Cerebellar cortex (tissue), 1 donor: ENCODE measurements around the gene DAB1.

Experiments
- DNase-seq: peaks from one replicate; pipeline ENCODE4 v3.0.0-alpha.2; 2015; ENCODE audit warnings: low spot score

Gene DAB1

DNA sequence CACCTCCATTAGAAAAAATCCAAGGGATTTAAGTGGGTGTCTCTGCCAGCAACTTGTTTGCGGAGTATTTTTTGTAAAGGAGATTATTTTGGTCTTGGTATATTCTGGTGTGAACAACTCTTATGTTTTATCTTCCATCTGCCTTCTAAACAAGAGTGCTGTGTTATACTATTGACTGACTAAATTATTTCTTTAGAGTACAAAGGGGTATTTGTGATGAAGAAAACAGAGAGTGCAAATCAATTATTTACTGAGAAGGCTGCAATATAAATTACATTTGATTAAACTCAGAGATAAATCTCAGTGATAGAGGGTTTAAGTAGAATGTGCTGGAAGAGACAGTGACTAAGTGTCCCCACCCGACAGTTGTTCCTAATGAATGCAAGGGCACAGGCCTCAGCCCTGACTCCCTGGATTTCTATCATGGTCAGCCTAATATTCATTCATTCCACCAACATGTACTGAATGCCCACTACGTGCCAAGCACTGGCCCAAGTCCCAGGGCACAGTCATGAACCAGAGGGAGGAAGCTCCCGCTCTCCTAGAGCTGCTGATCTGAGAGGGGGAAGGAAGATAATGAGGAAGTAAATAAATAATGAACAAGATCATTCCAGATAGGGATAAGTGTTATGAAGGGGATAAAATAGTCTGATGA, 261.1 kb downstream of the DAB1 start:
- DNase-seq: peak; percentile 91

DNA sequence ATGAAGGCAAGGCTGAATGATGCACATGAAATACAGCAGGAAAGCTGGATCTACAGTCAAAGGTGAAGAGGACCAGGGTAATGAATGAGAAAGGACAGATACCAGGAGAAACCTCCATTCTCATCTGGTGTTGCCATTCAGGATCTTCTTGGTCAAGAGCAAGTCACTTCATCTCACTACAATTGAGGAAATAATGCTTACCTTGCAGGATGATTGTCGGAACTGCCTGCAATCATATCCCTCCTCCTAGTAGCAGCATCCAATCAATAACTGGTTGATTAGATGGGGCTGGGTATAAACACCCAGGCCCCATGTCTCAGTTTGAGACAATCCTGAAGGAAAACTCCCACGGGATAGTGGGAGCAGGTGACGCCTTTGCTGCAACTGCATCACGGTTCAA, 263.3 kb downstream of the DAB1 start:
- DNase-seq: no peak

DNA sequence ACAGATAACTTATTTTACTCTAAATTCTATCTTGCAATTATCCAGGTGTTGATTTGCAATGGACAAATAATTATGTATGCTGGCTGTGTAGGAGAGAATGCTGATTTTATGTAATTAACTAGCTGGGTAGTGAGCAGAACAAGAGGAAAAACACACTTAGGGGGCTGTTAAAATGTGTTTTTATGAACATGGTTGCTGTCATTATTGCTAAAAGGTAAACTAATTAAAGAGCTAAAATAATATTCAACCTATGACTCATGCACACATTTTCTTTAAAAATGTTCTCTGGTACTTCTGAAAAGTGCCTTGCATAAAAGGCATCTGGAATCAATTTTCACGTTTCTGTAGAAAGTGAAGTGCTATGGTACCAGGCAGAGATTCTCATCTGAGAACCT, 265.3 kb downstream of the DAB1 start:
- DNase-seq: no peak

DNA sequence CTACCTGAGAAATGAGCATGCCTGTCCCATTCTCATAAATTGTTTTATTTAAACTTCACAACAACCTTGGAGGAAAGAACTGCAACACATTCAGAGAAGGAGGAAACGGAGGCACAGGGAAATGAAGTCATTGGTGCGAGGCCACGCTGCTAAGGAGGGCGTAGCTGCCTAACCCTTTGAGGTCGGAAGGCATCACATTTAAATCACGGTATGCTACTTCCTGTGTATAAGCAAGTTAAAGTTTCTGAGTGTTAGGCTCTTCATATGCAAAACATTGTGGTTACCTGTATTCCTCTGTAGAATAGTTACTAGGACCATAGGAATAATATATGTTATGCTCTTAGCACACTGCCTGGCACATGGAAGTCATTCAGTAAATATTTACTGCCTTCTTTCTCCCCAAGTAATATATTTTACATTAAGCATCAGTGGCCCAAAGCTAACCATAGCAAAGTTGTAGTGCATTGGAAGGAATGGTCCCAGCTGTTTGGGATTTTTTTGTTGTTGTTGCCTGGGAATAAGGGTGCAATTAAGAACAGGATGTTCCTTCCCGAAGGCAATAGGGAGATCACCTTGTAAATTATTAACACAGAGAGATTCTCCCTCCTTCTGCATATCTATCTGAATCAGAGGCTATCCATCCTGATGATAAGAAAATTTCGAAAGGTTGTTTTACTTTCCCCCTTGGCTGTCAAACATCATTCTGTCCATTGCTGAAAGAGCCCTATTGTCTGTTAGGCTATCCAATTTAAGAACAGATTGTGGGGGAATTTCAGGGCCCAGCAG, 265.8 kb downstream of the DAB1 start:
- DNase-seq: no peak

DNA sequence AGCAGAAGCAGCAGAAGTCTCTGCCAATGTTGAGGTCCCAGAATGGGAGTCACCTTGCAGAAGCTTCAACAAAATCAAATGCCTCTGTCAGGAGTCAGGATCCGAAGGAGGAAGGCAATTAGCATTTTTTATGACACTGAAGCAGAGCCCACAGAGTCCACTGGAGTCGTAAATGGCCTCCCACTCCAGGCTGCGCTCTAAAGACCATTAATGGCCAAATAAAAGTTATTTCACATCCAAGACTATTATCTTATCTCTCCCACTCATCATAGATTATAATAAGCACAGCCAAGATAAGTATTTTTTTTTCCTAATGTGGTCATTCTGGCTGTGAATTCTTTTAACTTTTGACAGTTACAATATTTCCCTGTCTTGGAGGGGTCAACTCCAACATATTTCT, 267.0 kb downstream of the DAB1 start:
- DNase-seq: no peak

DNA sequence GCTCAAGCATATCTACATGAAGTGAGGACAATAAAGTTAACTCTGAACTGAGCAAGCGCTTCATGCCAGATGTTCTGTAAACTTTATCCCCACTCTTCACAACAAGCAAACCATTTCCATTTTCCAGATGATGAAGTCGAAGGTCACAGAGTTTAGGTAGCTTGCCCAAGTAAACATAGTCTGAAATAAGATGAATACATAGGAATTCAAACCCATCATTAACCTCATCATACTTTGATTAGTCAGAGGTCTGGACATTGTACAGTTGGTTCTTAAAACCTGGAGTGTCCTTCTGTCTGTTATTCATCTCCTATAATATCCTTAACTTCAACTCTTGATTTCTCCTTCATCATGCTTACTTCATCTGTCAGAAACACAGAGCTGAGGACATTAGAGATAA, 277.8 kb downstream of the DAB1 start:
- DNase-seq: no peak

DNA sequence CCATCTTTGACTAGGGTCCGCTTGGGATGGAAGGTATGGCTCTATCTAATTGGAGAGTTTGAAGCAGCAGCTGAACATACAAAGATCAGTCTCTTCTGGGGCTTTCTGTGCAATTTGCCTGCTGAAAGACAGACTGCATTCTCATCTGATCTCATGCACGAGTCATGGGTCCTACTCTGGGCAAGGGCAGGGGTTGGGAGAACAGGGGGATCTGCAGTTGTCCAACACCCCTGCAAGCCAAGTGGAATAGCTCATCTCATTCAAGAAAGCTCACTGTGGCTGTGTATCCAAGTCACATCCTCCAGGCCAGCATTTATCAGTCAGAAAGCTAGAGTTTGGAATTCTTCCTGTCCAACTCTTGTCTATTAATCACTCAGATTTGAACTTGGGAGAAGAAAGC, 280.9 kb downstream of the DAB1 start:
- no peak for DNase-seq

DNA sequence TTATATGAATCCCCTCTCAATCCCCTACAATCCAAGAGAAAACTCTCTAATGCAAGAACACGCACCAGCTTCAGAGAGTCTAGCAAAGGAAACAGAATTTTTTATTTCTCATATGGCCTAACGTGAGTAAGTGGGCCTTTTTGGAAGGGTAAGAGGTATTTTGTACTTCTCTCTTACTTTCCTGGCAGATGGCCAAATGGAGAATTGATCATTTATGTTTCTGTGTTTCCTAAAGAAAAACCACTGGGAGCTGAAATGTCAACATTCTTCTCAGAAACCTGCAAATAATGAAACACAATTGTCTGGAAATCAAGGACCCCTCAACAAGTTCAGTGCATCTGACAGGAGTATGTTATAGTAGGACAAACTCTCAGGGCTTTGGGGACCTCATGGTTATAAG, 281.7 kb downstream of the DAB1 start:
- DNase-seq: no peak

DNA sequence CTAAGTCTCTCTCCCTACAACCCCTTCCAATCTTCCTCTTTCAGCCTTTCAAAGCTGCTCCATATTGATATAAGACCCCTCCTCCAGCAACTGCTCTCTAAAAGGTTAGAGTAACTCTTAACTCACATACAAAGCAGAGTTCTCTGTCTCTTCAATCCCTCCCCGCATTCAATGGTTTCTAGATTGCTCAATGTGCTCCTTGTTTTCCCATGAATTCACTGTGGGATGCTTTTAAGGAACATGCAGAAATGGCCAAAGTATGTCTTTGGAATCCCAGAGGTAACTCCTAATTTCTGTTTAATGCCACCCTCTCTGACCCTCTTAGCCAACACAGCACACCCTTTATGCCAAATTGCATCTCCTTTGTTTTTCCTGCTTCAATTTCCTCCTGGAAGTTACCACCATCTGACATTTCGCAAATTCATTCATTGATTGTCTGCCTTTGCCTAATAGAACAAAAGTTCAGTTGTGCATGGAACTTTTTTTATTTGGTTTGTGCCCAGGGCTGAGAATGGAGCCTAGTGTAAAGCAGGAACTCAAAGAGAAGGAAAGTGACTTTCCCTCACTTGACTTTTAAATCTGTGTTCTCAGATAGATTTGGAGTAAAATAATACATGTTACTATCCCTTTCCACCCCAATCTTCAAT, 285.3 kb downstream of the DAB1 start:
- no peak for DNase-seq

DNA sequence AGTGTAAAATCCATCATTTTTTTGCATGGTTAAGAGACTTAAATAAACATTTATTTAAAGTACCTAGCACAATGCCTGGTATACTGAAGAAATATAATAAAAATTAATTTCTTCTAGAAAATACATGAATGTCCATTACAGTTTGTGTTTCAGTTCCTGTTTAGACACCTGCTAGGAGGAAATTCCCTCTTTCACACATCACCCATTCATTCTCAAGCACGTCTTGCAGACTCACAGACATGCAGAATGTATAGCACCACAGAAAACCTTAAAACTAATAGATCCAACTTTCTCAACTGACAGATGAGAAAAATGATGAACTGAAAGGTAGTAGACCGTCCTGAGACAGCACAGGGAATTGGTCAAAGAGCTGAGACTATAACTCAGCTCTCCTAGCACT, 285.9 kb downstream of the DAB1 start:
- DNase-seq: no peak

DNA sequence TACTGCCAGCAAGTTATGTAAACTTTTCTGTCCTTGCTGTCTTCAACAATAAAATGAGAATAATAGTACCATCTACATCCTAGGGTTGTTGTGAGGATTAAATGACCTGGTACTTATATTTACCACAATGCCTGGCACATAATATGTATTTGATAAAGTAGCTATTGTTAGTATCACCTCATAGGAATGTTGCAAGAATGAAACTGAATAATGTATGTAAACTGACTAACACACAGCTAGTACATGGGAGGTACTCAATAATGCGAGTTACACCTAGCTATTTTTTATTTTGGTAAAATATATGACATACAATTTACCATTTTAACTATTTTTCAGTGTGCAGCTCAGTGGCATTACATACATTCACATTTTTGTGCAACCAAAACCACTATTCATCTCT, 289.1 kb downstream of the DAB1 start:
- no peak for DNase-seq

DNA sequence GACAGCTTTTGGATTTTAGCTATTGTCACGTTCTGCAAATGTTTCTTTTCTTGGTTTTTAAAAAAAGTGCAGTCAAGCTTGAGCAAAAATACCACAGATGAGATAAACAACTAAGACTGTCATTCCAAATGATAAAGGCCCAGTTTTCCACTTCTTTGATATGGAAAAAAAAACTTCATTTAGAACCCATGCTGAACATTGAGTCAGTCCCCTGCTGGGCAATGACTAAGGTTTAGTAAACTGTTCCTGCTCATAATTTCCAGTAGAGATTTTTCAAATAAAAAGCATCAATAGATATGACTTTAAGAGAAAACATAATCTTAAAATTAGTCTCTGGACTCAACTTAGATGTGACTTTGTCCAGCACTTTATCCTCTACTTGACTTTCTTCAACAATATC, 290.2 kb downstream of the DAB1 start:
- DNase-seq: no peak

DNA sequence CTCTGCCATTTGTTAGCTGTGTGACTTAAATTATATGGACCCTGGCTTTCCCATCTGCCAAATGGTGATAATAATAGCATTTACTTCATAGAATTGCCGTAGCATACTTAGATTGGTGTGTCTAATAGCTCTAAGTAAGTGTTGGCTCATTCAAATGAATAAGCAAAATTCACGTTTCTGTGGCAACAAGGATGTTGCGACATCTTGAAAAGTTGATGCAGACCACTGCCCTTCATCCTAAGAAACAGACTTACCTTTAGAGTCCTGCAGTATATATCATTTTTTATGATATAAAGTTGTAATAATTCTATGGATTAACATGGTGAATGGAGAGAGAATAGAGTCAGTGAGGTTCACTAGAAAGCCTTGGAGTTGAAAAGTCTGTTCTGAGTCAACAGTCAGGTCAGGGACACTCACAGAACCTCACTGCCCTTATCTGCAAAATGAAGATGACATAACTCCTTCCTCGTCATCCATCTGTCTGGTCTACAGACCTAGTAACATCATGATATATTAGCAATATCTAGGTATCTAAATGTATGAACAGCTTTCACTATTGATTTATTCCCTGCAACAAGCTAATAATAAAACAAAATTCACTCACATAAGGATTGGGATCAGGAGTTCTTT, 290.8 kb downstream of the DAB1 start:
- no peak for DNase-seq

DNA sequence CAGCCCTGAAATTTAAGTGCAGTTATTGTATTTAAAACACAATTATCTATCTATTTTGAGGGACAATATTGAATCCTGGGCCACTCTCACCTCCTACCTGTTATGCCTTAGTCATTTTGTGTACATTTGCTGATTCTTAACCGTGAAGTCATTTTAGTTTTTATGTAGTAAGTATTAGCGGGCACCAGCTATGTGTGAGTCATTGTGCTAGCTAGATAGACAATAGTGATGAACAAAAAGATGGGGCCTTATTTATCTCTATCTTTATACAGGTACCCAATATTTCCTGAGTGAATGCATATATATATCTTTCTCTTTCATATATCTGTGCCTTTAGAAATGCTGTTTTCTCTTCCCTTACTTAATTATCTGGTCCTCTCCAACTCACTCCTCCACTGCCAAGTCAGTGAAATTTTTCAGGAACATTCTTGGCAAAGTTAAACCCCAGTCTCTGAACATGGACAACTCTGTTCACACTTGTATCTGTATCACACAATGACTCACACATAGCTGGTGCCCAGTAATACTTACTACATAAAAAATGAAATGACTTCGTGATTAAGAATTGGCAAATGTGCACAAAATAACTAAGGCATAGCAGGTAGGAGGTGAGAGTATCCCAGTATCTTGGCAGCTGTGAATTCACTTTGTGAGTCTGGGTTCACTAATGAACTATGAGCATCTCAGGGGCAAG, 292.0 kb downstream of the DAB1 start:
- no peak for DNase-seq

DNA sequence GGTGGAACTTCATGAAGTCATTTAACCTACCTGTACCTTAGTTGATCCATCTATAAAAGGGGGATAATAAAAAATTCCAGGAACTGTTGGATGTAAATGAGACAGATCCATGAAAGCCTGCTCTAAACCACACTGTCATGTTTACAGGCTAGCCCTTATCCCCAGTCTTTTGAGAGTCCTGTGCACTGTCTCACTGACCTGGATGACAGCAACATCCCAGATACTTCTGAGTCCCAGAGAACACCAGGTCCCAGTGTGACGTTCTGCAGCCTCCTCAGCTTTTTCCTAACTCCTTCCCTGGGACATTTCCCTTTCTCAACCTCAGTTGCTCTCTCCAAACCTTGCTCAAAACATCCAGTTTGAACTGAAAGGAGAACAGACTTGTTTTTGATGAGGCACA, 292.6 kb downstream of the DAB1 start:
- DNase-seq: no peak

DNA sequence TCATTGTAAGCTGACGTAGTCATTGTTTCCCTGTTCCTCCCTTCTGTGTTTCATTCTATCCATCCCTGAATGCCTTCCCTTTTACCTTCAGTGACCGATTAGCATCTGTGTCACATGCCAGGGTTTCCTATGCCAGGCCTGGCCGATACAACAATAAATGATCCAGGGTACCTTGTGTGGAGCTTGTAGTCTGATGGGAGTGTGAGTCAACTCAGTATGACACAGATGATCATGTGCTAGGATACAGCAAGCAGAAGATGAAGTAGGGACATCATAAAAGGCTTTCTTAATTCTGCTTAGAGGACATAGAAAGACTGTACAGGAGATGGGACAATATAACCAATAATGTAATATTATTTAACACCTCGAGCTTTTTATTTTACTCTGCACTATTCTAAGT, 294.0 kb downstream of the DAB1 start:
- DNase-seq: no peak

DNA sequence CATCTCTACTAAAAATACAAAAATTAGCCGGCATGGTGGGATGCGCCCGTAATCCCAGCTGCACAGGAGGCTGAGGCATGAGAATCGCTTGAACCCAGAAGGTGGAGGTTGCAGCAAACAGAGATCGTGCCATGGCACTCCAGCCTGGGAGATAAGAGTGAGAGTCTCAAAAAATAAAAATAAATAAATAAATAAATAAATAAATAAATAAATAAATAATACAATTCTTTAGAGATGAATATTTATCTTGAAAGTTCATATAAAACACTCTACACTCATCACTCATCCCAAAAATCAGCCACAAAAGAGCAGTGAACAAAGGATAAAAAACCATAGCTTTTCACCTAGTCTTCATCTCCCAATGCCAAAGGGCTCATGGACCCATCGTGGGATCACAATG, 295.9 kb downstream of the DAB1 start:
- DNase-seq: no peak

DNA sequence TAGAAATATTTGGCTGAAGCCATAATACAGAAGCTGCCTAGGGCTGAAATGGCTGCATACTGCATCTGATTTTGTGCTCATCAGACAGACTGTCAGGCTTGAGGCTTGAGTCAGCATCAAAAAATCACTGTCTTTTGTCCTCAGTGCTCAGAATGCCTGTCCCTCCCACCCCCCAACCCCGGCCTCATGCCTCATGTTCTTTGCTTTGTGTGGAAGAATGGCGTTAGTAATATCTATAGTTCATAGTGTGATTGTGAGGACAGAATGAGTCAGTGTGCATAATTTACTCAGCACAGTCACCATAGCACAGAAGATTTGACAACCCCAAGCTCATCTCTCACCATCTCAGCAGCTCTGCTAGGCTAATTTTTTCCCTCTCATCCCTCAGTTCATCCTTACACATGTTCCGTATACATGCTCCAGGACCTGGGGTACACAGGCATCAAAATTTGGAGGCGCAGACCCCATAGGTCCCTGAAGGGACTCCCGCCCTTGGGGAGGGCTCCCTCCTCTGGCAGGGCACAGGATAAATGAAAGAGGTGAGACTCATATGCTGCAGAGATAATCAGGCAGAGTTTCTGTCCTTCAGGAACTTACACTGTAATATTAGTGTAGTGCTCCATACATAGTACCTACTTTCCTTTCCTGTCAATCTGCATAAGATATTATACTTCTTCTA, 299.0 kb downstream of the DAB1 start:
- no peak for DNase-seq

DNA sequence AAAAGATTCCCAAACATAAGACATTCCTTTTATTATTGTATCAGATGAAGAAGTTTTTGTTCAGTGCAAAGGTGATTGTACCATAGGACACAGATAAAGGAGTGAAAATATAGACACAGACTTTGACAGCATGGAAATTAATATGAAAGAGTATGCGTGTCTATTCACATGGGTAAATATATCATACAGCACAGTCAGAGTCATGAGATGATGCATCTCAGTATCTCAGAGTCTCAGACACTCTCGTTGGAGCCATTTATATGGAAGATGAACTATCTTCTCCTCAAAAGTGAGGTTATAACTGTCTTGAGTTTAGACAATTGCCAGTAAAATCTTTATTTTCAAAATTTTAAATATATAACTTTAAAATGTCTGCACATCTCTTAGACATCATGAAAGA, 299.7 kb downstream of the DAB1 start:
- DNase-seq: no peak

DNA sequence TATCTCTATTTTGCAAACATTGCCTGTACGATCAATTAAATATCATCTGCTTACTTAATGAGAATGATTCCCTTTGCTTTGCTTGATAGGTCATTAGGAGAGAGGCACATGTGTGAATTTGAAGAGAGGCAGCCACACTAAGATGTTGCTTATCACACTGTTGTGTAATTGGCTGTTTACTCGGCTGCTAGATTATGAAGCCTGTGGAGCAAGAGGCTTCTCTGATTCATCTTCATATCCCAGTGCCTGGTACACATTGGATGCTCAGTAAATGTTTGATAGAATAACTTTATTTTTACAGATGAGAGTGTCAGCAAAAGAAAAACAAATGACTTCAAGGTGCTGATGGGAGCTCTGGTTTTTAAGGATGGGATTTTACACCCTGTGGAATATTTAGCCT, 301.8 kb downstream of the DAB1 start:
- DNase-seq: no peak

DNA sequence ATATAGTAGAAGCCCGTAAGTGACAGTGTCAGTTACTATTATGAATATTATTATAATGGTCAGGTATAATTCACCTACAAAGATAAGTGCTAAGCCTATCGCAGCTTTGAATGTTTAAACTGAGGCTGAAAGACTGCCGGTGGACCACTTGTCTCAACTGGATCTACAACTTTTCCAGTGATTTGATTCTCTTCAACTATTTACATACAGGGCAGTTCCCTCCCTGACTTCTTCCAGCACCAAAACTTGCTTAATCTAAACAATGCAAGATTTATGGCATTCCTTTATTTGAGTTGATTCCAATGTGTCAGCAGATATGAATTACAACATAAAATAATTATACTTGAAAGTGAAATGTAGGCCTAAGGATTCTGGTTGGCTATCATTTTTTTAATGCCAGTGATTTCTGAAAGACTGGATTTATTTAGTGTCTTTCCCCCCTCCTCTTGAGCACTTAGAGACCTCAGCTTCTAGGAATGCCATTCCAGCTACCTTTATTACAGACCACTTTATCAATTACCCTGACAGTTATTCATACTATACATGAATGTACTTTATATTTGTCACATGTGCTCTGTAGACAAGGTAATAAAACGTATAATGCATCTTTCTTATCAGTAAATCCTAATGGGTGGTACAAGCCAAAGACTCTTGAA, 304.8 kb downstream of the DAB1 start:
- DNase-seq: no peak
